B cell (primary cell): Measurements from ENCODE around the gene ELAVL2. TPM values are rescaled to one million over a fixed set of nuclear protein-coding genes. Genes with fewer than 3 reads are reported as not detected.

Source experiments
- ATAC-seq: fragments of 200-7000 bp; cut with Tn5 transposase; one replicate; pipeline ENCODE4 v1.10.0; 2021; ENCODE audit warnings: low read depth, mild to moderate bottlenecking, moderate number of reproducible peaks, moderate library complexity
- CTCF ChIA-PET: fragments of 350-600 bp; sonication (Branson Sonifier 250); formaldehyde crosslinking; loops from one replicate; lab custom pipeline; 2021; ENCODE audit warnings: antibody characterized with exemption, inconsistent platforms; lab: Charles Lee
- POLR2A ChIA-PET: fragments of 350-600 bp; sonication (Branson Sonifier 250); formaldehyde crosslinking; loops from one replicate; lab custom pipeline; 2021; ENCODE audit warnings: antibody characterized with exemption; lab: Charles Lee
- DNase-seq: peaks from one replicate; pipeline ENCODE4 v3.0.0; 2013
- H2AFZ ChIP-seq: 2 replicates; pipeline ENCODE4 v1.6.1; 2012; ENCODE audit warnings: mild to moderate bottlenecking, low read depth, low read length; ENCODE audit not compliant: insufficient read depth, poor library complexity, severe bottlenecking
- H3K27ac ChIP-seq, 2 donors: 1 replicate in 1 of 2; 2 replicates in 1 of 2; pipeline ENCODE4 v1.5.1; 2012 to 2013; ENCODE audit warnings: low read length in 2 of 2, mild to moderate bottlenecking in 2 of 2, moderate library complexity in 1 of 2
- H3K27me3 ChIP-seq, 4 experiments: fragments of 200-600 bp in 1 of 4; sonication (generic) in 1 of 4; replicated peaks in 1 of 4; 1 replicate in 2 of 4; 2 replicates in 2 of 4; pipeline versions ENCODE4 v1.6.1 to v1.7.0; 2013 to 2016; ENCODE audit warnings: low read length in 3 of 4, mild to moderate bottlenecking in 2 of 4, mixed read lengths in 1 of 4, moderate library complexity in 1 of 4; ENCODE audit not compliant: insufficient read depth in 4 of 4, control insufficient read depth in 3 of 4; ENCODE audit errors: control extremely low read depth in 1 of 4
- H3K36me3 ChIP-seq, 2 experiments: replicated peaks in 1 of 2; 1 replicate in 1 of 2; 2 replicates in 1 of 2; pipeline versions ENCODE4 v1.6.1 to v1.7.1; 2013; ENCODE audit warnings: low read length in 1 of 2; ENCODE audit not compliant: insufficient read depth in 2 of 2, control insufficient read depth in 1 of 2; ENCODE audit errors: control extremely low read depth in 1 of 2, extremely low read depth in 1 of 2
- H3K4me1 ChIP-seq, 2 donors: fragments of 200-600 bp in 1 of 2; sonication (generic) in 1 of 2; 1 replicate in 1 of 2; 2 replicates in 1 of 2; pipeline versions ENCODE4 v1.5.1 to v1.6.1; 2013 to 2017; ENCODE audit warnings: low read length in 2 of 2; ENCODE audit not compliant: control insufficient read depth in 2 of 2, insufficient read depth in 2 of 2
- H3K4me2 ChIP-seq: replicated peaks from 2 replicates; pipeline ENCODE3; 2012; ENCODE audit warnings: mild to moderate bottlenecking, low read depth, low read length; ENCODE audit not compliant: poor library complexity, severe bottlenecking
- H3K4me3 ChIP-seq, 5 experiments: fragments of 200-600 bp in 1 of 5; sonication (generic) in 1 of 5; 1 replicate in 3 of 5; 2 replicates in 2 of 5; pipeline versions ENCODE4 v1.5.1 to v1.7.0; 2011 to 2016; ENCODE audit warnings: low read length in 4 of 5, mild to moderate bottlenecking in 4 of 5, low read depth in 2 of 5, control low read depth in 1 of 5, moderate library complexity in 1 of 5; ENCODE audit not compliant: insufficient read depth in 1 of 5; ENCODE audit errors: control extremely low read depth in 1 of 5, extremely low read depth in 1 of 5
- H3K79me2 ChIP-seq: fragments of 200-600 bp; sonication (generic); one replicate; pipeline ENCODE4 v1.6.0; 2016; ENCODE audit warnings: low read length; ENCODE audit not compliant: control insufficient read depth, insufficient read depth
- H3K9ac ChIP-seq: fragments of 200-600 bp; sonication (generic); 2 replicates; pipeline ENCODE4 v1.6.1; 2017; ENCODE audit warnings: mild to moderate bottlenecking, low read length, moderate library complexity
- H3K9me3 ChIP-seq, 3 donors: one replicate each; pipeline versions ENCODE4 v1.6.1 to v1.7.1; 2013; ENCODE audit warnings: low read length in 2 of 3; ENCODE audit not compliant: control insufficient read depth in 2 of 3, insufficient read depth in 1 of 3; ENCODE audit errors: control extremely low read depth in 1 of 3
- H4K20me1 ChIP-seq: 2 replicates; pipeline ENCODE4 v1.6.0; 2012; ENCODE audit warnings: mild to moderate bottlenecking, low read length; ENCODE audit not compliant: insufficient read depth, control insufficient read depth, poor library complexity, severe bottlenecking
- H3K27ac Mint-ChIP-seq: one replicate; pipeline ENCODE4 v1.8.0; 2021; ENCODE audit warnings: mixed read lengths
- H3K27me3 Mint-ChIP-seq: one replicate; pipeline ENCODE4 v1.8.0; 2021; ENCODE audit warnings: mixed read lengths
- H3K4me1 Mint-ChIP-seq: one replicate; pipeline ENCODE4 v1.8.0; 2021; ENCODE audit warnings: mixed read lengths
- H3K4me3 Mint-ChIP-seq: one replicate; pipeline ENCODE4 v1.8.0; 2021; ENCODE audit warnings: mixed read lengths
- H3K9me3 Mint-ChIP-seq: one replicate; pipeline ENCODE4 v1.8.0; 2022; ENCODE audit warnings: mixed read lengths; ENCODE audit not compliant: insufficient read depth
- CTCF ChIP-seq: fragments of 200-600 bp; IDR thresholded peaks from one replicate; pipeline ENCODE4 v1.8.0; 2022; ENCODE audit warnings: antibody characterized with exemption, mild to moderate bottlenecking
- EZH2 ChIP-seq: IDR thresholded peaks from 2 replicates; pipeline ENCODE4 v1.6.1; 2012; ENCODE audit warnings: borderline replicate concordance, low read depth, mild to moderate bottlenecking, moderate library complexity, low read length; ENCODE audit not compliant: insufficient read depth, poor library complexity, severe bottlenecking
- WGBS: methylation state at CpG from one replicate; pipeline ENCODE4 v1.1.5; 2013; ENCODE audit warnings: missing lambda C conversion rate; ENCODE audit not compliant: insufficient coverage; 5-methylcytosine and 5-hydroxymethylcytosine counted together
- intact Hi-C: fragments of 100-400 bp; cut with micrococcal nuclease; formaldehyde crosslinking; loops from one replicate; pipeline ENCODE4 v1.10.0; 2022
- polyA plus RNA-seq: library from polyadenylated mRNA; depleted of rRNA; stranded (reverse); fragments of >200 nt; gene quantifications from 2 replicates; pipeline ENCODE4 v1.2.3, GENCODE V29; 2012
- total RNA-seq, 2 donors: library from RNA; stranded (reverse); fragments of 120-200 nt in 1 of 2; gene quantifications; 1 replicate in 1 of 2; 2 replicates in 1 of 2; pipeline versions ENCODE4 v1.2.3 to v1.2.4, GENCODE V29; 2013 to 2022

ELAVL2 gene
- total and polyA plus RNA-seq, 2 donors (not counting 1 experiment from before 2014, with no cell fraction given) = not detected

- Histone ChIP-seq H3K4me1 (no peaks in the 10 kb centered on the region), H2AFZ (no peak overlapping the region), H3K27me3 (no peaks in the 10 kb centered on the region), H3K4me2 (no peak overlapping the region), H3K9me3 (no peaks in the 10 kb centered on the region), H4K20me1 (no peaks in the 10 kb centered on the region), H3K4me3 (no peak overlapping the region), H3K36me3 (no peaks in the 10 kb centered on the region), H3K9ac (no peak overlapping the region), H3K79me2 (no peaks in the 10 kb centered on the region), H3K27ac (no peak overlapping the region)
- no peak overlapping the region for H3K27ac Mint-ChIP-seq
- 93% methylated on average over 3 of the region's 5 CpGs for WGBS
- ATAC-seq (no peak), DNase-seq (no peak)
- H3K4me1 Mint-ChIP-seq = no peaks in the 10 kb centered on the region
- ChIA-PET POLR2A (no interaction called here), CTCF (no interaction called here)
- TF ChIP-seq CTCF (no peak), EZH2 (no peak)
- intact Hi-C loops = no loop called here
- H3K9me3 Mint-ChIP-seq = peaks cover 2% of the 10 kb centered on the region
- H3K4me3 Mint-ChIP-seq = no peak overlapping the region
- H3K27me3 Mint-ChIP-seq = no peaks in the 10 kb centered on the region
Observed at GRCh38 chr9:23693374-23693773, 132.7 kb downstream of the ELAVL2 start.

- Mint-ChIP-seq H3K4me3 (no peak overlapping the region), H3K9me3 (no peaks in the 10 kb centered on the region), H3K4me1 (no peaks in the 10 kb centered on the region), H3K27me3 (no peaks in the 10 kb centered on the region), H3K27ac (no peak overlapping the region)
- TF ChIP-seq EZH2 (no peak), CTCF (no peak)
- Histone ChIP-seq H4K20me1 (no peaks in the 10 kb centered on the region), H3K27ac (no peak overlapping the region), H3K9ac (no peak overlapping the region), H3K4me3 (no peak overlapping the region), H3K4me2 (no peak overlapping the region), H3K79me2 (no peaks in the 10 kb centered on the region), H2AFZ (no peak overlapping the region), H3K36me3 (no peaks in the 10 kb centered on the region), H3K9me3 (no peaks in the 10 kb centered on the region), H3K27me3 (no peaks in the 10 kb centered on the region), H3K4me1 (no peaks in the 10 kb centered on the region)
- intact Hi-C loops = no loop called here
- DNase-seq (no peak), ATAC-seq (no peak)
- no CpG with 5 or more reads among the region's 1 CpG for WGBS
- CTCF ChIA-PET = no interaction called here
- POLR2A ChIA-PET = no interaction called here
Observed at GRCh38 chr9:23686896-23687295, 139.1 kb downstream of the ELAVL2 start.
